Measurements from ENCODE around the gene KRT31.
"Not testable (repeated sequence)": the region's sequence is repeated elsewhere in the genome, so short reads cannot be mapped to it uniquely, and the experiment has no call there.

Gene KRT31

DNA sequence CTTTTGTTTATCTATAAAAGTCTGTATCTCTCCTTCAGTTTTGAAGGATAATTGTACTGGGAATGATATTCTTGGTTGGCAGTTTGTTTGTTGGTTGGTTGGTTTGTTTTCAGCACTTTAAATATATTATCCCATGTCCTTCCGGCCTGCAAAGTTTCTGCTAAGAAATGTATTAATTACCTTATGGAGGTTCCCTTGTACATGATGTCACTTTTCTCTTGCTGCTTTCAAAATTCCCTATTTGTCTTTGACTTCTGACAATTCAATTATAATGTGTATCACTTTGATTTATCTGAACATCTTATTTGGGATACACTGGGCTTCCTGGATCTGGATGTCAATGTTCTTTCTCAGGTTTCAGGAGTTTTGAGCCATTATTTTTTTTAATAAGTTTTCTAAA is 11.2 kb downstream of the KRT31 start:
- no peak for DNase-seq

DNA sequence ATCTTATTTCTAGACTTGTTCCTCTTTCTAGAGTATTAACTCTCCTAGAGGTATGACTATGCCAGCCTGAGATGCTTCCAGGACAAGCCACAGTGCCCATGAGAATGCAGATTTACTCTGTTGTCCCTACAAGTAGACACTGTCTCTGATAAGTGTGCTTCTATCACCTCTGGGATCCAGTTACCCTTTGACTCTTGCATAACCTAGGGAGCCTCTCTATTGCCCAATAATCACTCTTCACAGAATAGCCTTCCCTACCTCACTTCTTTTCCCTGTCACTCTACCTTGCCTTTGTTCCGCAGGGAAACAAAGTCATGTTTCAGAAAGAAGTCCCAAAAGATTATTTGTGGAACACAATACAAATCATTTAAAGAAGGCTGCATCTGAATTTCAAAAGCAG is 13.7 kb downstream of the KRT31 start:
- DNase-seq: no peak

DNA sequence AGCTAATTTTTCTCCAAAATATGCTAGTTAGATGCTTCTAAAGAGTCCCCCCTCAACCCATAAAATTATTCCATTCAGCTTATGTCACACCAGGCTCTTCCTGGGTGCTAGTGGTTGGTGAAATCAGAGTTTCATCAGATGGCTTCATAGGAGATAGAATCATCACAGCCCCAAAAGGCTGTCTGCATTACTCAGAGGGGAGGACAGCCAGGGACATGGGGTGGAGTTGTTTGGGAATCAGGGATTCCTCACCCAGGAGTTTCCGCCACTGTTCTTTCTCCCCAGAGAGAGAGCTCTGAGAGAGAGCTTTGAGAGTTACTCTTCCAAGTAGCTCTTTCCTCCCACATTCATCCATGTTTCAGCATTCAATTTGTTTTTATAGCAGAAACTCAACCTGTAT is 15.0 kb downstream of the KRT31 start:
- DNase-seq: no peak

DNA sequence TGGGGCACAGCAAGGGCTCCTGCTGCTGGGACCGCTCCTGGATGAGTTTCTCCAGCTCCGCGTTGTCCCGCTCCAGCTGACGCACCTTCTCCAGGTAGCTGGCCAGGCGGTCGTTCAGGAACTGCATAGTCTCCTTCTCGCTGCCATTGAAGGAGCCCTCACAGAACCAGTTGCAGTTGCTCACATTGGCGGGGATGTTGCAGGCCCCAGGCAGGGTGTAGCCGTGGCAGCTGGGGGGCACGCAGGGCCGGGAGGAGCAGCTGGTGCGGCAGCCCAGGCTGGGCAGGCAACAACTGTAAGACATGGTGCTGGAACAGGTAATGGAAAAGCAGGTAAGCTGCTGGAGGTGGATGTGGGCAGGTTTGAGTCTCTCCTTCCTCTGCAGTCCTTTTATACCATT is 15.5 kb downstream of the KRT31 start, which contains the start of gene KRT34:
Gene KRT34 (minus strand): TSS at position 364 of the 400 bp plus-strand sequence. CDS start 60 bp downstream, at position 304.
- DNase-seq: not testable (repeated sequence)

DNA sequence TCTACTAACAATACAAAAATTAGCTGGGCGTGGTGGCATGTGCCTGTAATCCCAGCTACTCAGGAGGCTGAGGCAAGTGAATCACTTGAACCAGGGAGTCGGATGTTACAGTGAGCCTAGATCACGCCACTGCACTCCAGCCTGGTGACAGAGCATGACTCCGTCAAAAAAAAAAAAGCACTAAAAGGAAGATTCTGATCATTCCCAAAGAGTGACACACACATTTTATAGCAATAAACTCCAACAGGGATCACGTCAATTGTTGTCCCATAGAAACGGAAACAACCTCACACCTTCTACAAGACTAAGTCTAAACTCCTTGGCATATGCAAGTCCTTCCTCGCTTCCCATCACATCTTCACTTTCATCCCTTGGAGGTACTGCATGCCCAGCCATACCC is 17.3 kb downstream of the KRT31 start:
- not testable (repeated sequence) for DNase-seq

DNA sequence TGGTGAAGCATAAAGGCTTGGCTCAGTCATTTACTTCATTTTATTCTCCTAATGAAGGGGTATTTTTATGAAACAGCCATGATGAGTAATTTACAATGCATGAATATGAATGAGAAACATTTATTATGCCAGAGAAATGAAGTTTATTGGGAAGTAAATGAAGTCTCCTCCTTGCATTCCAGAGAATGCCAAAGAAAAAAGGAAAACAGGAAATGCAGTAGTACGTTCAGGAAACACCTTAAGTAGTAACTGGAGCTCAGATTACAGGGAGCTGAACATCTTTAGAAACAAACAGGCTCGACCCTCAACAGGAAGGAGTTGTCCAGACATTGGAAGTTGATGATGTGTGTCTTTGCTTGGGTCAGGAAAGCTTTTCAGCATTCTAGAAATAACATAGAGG is 19.9 kb downstream of the KRT31 start:
- DNase-seq: no peak

DNA sequence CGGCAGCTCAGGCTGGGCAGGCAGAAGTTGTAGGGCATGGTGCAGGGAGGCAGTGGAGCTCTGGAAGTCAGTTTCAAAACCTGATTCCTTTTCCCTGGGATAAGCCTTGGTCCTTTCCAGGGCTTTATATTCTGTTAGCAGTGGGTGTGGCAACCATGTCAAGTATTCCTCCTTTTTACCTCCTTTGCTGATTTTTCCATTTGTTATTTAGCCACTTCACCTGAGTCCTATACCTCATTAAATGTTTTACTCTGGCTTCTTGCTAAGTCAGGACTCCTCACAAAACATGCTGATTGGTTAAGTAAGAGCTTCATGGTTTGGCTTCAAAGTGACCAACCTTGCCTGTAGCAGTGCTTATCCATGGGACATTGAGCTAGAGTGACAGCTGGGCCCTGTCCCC is 27.7 kb downstream of the KRT31 start, which contains the start of gene KRT33B:
Gene KRT33B (minus strand): TSS at position 101 of the 400 bp plus-strand sequence. CDS start 63 bp downstream, at position 38.
- no peak for DNase-seq

DNA sequence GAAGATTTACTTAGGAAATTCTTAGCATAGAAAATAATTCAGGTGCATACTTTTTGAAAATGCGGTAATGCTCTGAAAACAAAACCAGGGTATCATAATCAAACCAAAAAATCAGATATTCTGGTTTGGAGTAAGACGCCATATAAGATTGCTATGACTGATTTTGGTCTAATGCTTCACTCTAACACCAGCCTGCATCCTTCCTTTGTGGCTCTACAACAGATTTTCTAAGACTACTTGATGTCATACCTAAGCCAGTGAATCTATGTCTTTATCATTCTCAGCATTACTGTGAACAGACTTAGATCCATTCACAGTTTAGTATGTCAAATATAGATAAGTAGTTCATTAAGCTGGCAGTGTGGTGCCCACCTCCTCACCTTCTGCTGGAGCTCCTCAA is 28.4 kb downstream of the KRT31 start:
- no peak for DNase-seq

DNA sequence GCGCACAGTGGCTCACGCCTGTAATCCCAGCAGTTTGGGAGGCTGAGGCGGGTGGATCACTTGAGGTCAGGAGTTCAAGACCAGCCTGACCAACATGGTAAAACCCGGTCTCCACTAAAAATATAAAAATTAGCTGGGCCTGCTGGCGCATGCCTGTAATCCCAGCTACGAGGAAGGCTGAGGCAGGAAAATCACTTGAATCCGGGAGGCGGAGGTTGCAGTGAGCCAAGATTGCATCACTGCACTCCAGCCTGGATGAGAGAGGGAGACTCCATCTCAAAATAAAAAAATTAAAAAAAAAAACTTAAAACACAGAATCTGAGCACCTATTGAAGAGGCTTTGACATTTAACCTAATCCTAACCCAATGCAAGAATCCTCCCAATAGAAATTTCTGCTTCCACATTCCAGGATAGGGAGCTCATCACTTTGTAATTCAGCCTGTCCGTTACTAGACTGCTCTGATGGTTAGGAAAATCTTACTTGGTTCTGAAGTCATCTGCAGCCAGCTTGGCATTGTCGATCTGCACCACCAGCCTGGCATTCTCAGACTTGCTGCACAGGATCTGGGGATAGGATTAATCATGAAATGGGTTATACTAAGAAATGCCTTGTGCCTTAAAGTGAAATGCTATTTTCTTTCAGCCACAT is 29.9 kb downstream of the KRT31 start:
- DNase-seq: no peak

DNA sequence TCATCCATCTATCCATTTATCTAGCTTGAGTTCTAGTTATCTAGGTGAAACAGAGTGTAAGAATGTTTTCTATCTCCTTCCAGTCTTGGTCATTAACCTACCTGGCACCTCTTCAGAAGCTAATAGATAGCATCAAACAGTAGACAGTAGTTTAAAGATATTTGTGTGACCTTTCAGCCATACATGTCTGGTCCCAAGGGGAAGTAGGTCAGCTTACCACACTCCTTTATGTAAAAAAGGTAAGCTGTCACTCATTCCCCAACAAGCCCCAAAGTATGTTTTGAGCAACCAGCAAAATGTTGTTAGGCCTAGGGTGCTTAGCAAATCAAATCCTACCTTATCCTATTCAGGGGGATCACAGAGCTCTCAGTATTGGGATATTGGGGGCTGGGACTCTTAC is 31.3 kb downstream of the KRT31 start:
- no peak for DNase-seq

DNA sequence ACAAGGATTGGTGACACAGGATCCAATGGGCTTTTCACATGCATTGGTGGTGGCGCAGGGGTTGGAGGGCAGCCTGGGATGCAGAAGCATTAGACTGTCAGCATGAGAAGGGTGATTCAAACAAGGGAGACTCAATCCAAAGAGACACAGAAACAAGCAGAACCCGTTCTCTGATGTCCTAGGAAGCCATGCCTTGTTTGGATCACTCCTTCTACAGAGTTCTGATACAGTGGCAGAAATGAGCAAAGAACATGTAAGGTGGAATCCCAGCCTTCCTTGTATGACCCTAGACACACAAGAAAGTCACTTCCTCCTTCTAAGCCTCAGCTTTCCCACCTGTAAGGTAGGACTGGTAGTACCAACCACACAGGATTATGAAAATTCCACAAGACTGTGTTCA is 33.5 kb downstream of the KRT31 start:
- DNase-seq: no peak

DNA sequence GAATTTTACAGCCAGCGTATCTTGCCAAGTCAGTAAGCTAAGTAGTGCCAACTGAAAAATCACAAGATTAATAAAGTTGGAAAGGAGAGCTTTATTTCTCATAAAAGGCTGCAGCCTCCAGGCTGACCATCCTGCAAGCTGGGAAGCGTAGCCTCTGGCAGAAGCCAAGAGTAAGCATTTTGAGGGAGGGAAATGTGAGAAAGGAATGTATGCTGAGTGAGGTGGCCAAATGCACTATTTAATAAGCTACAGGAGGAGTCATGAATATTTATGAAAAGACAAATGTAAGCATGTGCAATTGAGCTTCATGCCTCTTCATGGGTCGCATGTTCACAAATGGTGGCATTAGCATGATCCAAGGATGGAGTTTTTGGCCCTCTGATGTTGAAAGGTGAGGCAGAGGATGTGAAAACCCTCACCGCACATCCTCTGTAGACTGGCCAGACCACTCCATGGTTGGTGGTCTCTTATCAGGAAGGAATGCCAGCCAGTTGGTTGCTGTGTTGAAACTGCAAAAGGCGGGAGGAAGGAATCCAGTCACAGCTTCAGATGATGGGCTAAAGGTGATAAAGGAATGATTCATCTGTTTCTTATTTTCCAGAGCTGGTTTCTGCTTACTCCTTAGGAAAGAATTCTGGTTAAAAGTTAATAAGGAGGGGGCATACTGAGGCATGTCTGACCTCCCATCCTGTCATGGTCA is 37.0 kb downstream of the KRT31 start:
- no peak for DNase-seq

DNA sequence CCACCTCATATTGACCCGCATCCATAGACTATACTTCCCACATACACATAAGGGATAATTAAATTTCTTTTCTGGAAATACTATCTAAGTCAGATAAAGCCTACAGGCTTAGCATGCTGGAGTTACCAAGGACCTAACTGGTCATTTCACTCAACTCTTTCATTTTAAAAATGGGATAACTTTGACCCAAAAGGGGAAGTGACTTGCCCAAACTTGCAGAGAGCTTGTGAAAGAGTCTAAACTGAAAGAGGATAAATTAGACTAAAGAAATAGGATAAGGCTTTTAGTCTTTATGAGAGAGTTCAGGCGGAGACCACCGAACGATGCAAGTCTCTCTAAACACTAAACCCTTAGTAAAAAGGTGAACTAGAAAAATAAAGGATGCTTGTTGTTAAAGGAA is 42.9 kb downstream of the KRT31 start:
- no peak for DNase-seq

DNA sequence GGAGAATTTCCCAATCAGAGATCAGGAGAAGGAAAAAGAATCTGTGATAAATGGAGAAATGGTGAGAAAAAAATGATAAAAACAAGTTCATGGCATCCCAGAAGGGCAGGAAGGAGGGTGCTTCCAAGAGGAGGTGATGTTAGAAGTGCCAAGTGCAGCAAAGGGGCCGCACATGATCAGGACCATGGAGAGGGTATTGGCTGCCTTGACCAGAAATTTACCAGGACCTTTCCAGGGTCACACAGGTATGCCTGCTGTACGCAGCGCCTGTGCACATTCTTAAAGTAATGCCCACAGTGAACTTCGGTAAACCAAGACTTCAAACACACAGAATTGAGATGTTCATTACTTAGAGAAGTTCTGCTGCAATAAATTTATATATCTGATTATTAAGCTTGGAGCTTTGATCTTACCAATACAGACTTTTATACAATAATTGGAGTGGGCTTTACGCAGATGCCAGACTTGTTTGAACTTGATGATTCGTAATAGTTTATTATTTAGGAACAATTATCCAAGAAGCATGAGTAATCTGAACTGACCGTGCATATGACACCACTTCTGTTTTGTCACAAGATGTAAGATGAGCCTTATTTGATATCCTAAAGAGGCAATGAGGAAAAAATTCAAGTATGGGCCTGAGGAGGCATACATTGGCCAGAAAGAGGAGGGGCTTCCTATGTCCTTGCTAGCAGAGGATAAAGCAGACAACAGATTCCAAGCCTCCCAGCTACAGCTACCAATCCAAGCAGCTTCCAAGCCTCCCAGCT is 44.6 kb downstream of the KRT31 start:
- no peak for DNase-seq

DNA sequence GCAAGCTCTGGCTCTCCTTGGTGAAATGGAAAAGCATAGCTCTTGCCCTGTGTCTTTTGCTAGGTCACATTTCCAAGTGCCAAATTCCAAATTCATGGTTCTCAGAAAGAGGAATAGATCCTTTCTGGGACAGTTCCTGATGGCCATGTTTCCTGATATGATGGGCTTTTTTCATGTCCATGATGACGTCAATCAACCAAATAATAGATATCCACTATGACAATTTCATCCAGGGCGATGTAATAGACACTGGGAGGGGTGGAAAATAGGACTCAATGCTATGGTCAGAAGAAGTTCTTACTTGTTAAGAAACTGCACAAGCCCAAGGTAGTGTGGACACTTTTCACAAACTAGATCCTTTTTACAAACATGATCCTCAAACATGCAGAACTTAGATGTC is 46.2 kb downstream of the KRT31 start:
- DNase-seq: no peak

DNA sequence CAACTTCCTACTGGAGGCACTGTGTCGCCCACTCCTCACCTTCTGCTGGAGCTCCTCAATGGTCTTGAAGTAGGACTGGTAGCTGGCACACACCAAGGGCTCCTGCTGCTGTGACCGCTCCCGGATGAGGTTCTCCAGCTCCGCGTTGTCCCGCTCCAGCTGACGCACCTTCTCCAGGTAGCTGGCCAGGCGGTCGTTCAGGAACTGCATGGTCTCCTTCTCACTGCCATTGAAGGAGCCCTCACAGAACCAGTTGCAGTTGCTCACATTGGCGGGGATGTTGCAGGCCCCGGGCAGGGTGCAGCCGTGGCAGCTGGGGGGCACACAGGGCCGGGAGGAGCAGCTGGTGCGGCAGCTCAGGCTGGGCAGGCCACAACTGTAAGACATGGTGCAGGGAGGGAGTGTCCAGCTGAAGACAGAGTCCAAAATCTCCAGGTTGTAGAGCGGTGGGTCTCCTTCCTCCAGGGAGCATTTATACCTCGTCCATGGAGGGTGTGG is 47.0 kb downstream of the KRT31 start, which contains the start of gene KRT33A:
Gene KRT33A (minus strand): TSS at position 448 of the 498 bp plus-strand sequence. CDS start 61 bp downstream, at position 387.
- DNase-seq: not testable (repeated sequence)

DNA sequence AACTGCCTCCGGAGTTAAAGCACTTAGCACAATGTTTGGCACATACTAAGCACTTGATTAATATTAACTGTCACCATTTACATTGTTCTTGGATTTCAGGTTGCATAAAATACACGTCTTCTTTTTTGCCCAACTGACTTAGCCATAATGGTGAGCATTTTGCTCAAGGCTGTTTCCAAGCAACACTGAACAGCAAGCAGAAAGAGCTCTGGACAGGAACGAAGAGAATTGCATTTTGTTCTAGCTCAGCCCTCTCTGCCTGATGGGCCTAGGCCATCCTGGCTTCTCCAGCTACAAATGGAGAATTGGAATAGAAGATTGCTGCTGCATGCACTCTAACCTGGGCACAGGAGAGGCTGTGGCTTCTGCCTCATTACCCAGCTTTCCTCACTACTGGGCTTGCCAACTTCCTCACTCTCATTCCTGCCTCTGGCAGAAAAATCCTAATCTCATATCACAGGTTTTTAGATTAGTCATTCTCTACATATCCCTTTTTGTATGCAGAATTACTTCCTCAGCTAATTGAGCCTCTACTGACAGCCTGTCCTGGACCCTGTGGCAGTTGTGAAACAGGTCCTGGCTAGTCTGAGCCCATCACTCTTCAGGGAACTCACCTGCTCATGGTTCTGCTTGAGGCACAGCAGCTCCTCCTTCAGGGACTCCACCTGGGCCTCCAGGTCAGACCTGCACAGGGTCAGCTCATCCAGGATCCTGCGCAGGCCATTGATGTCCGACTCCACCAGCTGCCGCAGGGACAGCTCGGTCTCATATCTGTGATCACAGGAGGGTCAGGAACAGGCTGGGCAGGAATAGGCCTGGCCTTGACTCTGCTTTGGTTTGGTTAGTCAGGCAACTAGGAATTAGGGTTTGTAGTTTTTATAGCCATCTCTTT is 49.3 kb downstream of the KRT31 start:
- no peak for DNase-seq

DNA sequence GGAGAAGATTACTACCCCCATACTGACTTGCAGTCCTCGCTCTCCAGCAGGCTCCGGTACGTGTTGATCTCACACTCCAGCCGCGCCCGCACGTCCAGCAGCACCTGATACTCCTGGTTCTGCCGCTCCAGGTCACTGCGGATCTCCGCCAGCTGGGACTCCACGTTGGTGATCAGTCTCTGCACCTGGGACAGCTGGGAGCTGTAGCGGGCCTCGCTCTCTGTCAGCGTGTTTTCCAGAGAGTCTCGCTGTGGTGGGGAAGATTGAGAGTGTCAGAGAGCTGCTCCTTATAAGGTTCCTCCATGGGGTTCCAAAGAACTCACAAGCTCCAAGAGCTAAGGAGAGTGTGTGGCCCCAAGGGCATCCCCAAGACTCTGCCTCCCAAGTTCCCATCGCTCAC is 51.0 kb downstream of the KRT31 start:
- DNase-seq: not testable (repeated sequence)

DNA sequence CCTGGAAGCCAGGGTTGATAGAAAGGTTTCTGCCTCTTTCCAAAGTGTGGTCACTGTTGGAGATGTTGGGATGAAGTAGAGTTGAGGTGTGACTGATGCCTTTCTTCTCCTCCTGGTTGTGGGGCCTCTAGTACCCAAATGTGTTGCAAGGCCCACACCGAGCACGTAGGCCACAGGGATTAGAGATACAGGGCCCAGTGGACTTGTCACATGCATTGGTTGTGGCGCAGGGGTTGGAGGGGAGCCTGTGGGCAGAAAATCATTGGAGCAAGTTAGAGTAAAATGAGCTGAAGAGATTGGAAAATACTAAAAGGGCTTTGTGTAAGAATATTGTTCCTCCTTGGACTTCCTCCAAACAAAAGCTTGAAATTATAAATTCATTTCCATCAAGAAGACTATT is 51.4 kb downstream of the KRT31 start:
- no peak for DNase-seq
